Spinal cord (tissue), 10 donors: Measurements from ENCODE around the gene FEN1. TPM values are rescaled to one million over a fixed set of nuclear protein-coding genes. Genes with fewer than 3 reads are reported as not detected.

Experiments used
- DNase-seq, 6 donors: peaks; one replicate each; pipeline versions ENCODE4 v3.0.0 to v3.0.0-alpha.2; 2013 to 2015; ENCODE audit warnings: low spot score in 6 of 6, low read depth in 4 of 6
- H3K27ac ChIP-seq: one replicate; pipeline ENCODE4 v1.5.1; 2013; ENCODE audit warnings: low read depth, low read length, control low read depth
- H3K27me3 ChIP-seq: one replicate; pipeline ENCODE4 v1.6.1; 2013; ENCODE audit warnings: low read length; ENCODE audit not compliant: control insufficient read depth, insufficient read depth
- H3K36me3 ChIP-seq: one replicate; pipeline ENCODE4 v1.6.1; 2013; ENCODE audit warnings: low read length; ENCODE audit not compliant: control insufficient read depth, insufficient read depth
- H3K4me1 ChIP-seq: one replicate; pipeline ENCODE4 v1.6.1; 2013; ENCODE audit warnings: low read length; ENCODE audit not compliant: control insufficient read depth, insufficient read depth
- H3K4me3 ChIP-seq: one replicate; pipeline ENCODE4 v1.5.1; 2013; ENCODE audit warnings: low read depth, low read length, control low read depth
- H3K9me3 ChIP-seq: one replicate; pipeline ENCODE4 v1.6.1; 2013; ENCODE audit warnings: low read length; ENCODE audit not compliant: control insufficient read depth, insufficient read depth
- WGBS: methylation state at CpG from one replicate; pipeline ENCODE4 v1.1.5; 2013; ENCODE audit warnings: missing lambda C conversion rate; ENCODE audit not compliant: insufficient coverage; 5-methylcytosine and 5-hydroxymethylcytosine counted together
- polyA plus RNA-seq, 2 donors: library from polyadenylated mRNA; unstranded; fragments of 120-200 nt; gene quantifications; one replicate each; pipeline ENCODE4 v1.2.1, GENCODE V29; 2013; ENCODE audit not compliant: insufficient read length in 2 of 2
- total RNA-seq, 2 donors: library from RNA; depleted of rRNA in 1 of 2; stranded (reverse); fragments of 120-200 nt in 1 of 2; fragments of >200 nt in 1 of 2; gene quantifications; one replicate each; pipeline versions ENCODE4 v1.2.3 to v1.2.4, GENCODE V29; 2013 to 2014
- donor health status: healthy.

Gene FEN1
- total and polyA plus RNA-seq, 4 donors, result 20.7 to 36.1 (median 29.7) TPM

DNA sequence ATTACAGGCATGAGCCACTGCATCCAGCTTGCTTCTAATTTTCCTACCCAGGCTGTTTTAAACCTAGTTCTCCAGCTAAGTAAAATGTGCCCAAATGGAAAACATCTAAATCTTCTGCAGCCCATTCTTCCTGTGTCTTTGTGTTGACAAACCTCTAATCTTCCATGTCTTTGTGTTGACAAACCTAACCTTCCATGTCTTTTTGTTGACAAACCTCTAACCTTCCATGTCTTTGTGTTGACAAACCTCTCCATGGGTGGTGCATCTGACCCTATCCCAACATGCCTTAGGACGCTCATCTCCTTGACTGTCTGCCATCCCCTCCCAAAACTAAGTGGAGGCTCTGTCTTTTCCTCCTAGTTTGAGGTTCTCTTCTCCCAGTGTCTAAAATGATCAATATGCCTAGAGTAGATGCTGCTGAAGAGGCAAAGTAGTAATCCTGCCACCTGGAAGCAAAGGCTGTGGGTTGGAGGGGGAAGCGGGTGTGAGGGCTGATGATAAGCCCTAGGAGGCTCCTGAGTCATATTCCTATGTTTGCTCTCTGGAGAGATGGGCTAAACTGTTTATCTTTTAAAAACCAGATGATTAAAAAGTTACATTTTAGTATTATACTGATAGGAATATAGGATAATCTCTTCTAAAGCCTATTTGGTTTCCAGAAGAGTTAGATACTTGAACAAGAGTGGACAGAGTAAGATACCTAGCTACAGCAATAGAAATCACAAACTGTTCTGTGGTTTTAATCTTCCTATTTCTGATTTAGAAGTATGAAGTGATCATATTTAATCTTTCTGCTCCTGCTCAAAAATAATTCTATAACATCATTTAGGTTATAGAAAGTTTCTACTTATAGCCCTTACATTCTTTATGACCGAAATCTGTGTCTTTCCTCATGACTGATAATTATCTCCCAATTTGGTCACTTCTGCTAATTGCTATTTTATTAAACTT is 7.9 kb downstream of the FEN1 start:
- Histone ChIP-seq H3K36me3 (peaks cover 56% of the 10 kb centered on the region), H3K4me3 (no peak overlapping the region), H3K27me3 (no peaks in the 10 kb centered on the region), H3K9me3 (no peaks in the 10 kb centered on the region), H3K4me1 (no peaks in the 10 kb centered on the region), H3K27ac (no peak overlapping the region)
- no peak for DNase-seq
- WGBS, result no CpG with 5 or more reads among the region's 3 CpGs

- Histone ChIP-seq H3K9me3 (no peaks in the 10 kb centered on the region), H3K27me3 (no peaks in the 10 kb centered on the region), H3K27ac (no peak overlapping the region), H3K4me3 (no peak overlapping the region), H3K4me1 (no peaks in the 10 kb centered on the region), H3K36me3 (peaks cover 67% of the 10 kb centered on the region)
- WGBS, result 96% methylated on average over 4 of the region's 6 CpGs
- DNase-seq, result no peak
Observed at GRCh38 chr11:61802605-61803004, 9.9 kb downstream of the FEN1 start.

DNA sequence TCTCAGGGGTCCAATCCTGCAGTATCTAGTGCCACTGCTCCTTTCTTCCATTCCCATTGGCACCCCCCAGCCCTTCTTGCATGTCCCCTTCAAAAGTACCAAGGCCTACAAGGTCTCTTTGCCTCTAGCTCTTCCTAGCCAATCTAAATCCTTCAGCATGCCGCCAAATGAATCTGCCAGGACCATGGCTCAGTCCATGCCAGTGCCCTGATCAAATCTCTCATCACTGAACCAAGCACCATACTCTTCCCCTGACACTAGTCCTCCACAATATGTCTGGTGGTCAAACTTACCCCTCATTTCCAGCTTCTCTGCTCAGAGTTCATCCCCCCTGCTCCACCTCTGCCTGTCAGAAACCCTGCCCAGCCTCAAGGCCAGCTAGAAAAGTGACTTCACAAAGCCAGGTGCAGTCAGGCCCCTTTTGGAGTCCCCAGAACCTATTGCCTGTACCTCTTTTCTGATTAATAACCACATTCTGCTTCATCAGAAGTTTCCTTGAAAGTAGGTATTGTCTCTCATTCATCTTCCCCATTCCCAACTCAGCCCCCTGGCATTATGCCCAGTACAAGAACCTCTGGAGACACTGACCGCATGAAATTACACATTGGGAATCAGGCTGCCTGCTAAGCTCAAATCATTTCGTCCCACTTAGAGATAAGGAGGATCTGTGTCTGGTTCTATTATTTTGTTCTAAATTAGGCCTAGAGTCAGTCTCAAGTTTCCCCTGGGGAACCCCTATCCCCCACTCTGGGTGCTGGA is 11.4 kb downstream of the FEN1 start:
- no peaks in the 10 kb centered on the region for H3K4me1 ChIP-seq
- DNase-seq, result peak in 1 of 6 donors; percentile 40
- H3K36me3 ChIP-seq, result peaks cover 78% of the 10 kb centered on the region
- H3K4me3 ChIP-seq, result no peak overlapping the region
- no peak overlapping the region for H3K27ac ChIP-seq
- H3K9me3 ChIP-seq, result no peaks in the 10 kb centered on the region
- WGBS, result 91% methylated on average over 1 of the region's 3 CpGs
- no peaks in the 10 kb centered on the region for H3K27me3 ChIP-seq

- WGBS, result 71% methylated on average over 1 of the region's 1 CpG
- Histone ChIP-seq H3K4me1 (no peaks in the 10 kb centered on the region), H3K36me3 (peaks cover 81% of the 10 kb centered on the region), H3K27me3 (no peaks in the 10 kb centered on the region), H3K9me3 (no peaks in the 10 kb centered on the region), H3K4me3 (no peak overlapping the region), H3K27ac (no peak overlapping the region)
- no peak for DNase-seq
Observed at GRCh38 chr11:61805146-61805545, 12.4 kb downstream of the FEN1 start.

DNA sequence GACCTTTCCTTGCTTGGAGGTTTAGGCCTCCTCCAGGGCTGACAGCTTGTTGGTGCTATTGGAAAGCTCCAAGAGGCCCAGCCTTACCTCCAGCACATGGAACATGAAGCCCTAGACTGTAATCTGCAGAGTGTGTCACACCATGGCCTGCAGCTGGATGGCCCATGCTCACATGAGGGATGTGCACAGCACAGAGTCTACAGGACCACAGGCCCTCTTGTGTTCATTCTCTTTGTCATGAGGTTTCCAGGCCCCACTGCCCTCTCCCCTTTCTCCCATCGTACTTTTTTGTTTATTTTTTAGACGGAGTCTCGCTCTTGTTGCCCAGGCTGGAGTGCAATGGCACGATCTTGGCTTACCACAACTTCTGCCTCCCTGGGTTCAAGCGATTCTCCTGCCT is 14.1 kb downstream of the FEN1 start:
- no peaks in the 10 kb centered on the region for H3K27me3 ChIP-seq
- no peaks in the 10 kb centered on the region for H3K9me3 ChIP-seq
- H3K36me3 ChIP-seq, result peaks cover 91% of the 10 kb centered on the region
- WGBS, result 85% methylated on average over 4 of the region's 5 CpGs
- H3K27ac ChIP-seq, result no peak overlapping the region
- DNase-seq, result no peak
- H3K4me1 ChIP-seq, result no peaks in the 10 kb centered on the region
- no peak overlapping the region for H3K4me3 ChIP-seq

- no peak for DNase-seq
- H3K4me1 ChIP-seq, result peaks cover 20% of the 10 kb centered on the region
- 86% methylated on average over 5 of the region's 8 CpGs for WGBS
- peaks cover 77% of the 10 kb centered on the region for H3K36me3 ChIP-seq
- H3K4me3 ChIP-seq, result no peak overlapping the region
- H3K9me3 ChIP-seq, result no peaks in the 10 kb centered on the region
- no peak overlapping the region for H3K27ac ChIP-seq
- no peaks in the 10 kb centered on the region for H3K27me3 ChIP-seq
Observed at GRCh38 chr11:61810671-61811175, 18.0 kb downstream of the FEN1 start.

- Histone ChIP-seq H3K9me3 (no peaks in the 10 kb centered on the region), H3K4me1 (peaks cover 28% of the 10 kb centered on the region), H3K27ac (no peak overlapping the region), H3K4me3 (no peak overlapping the region), H3K36me3 (peaks cover 66% of the 10 kb centered on the region), H3K27me3 (no peaks in the 10 kb centered on the region)
- 80% methylated on average over 4 of the region's 5 CpGs for WGBS
- no peak for DNase-seq
Observed at GRCh38 chr11:61811831-61812230, 19.1 kb downstream of the FEN1 start.

- H3K36me3 ChIP-seq, result peaks cover 57% of the 10 kb centered on the region
- peaks cover 35% of the 10 kb centered on the region for H3K4me1 ChIP-seq
- H3K27me3 ChIP-seq, result no peaks in the 10 kb centered on the region
- no peaks in the 10 kb centered on the region for H3K9me3 ChIP-seq
- WGBS, result 98% methylated on average over 4 of the region's 4 CpGs
- no peak overlapping the region for H3K27ac ChIP-seq
- no peak for DNase-seq
- no peak overlapping the region for H3K4me3 ChIP-seq
Observed at GRCh38 chr11:61812736-61813411, 20.2 kb downstream of the FEN1 start.

- Histone ChIP-seq H3K4me3 (peak overlapping the region; percentile 90), H3K36me3 (peaks cover 46% of the 10 kb centered on the region), H3K9me3 (no peaks in the 10 kb centered on the region), H3K27ac (peak overlapping the region; percentile 96), H3K4me1 (peaks cover 35% of the 10 kb centered on the region), H3K27me3 (no peaks in the 10 kb centered on the region)
- WGBS, result 52% methylated on average over 8 of the region's 16 CpGs
- peak in 2 of 6 donors; percentile 28 to 87 for DNase-seq
Observed at GRCh38 chr11:61814247-61814957, 21.7 kb downstream of the FEN1 start.
